ACC112 (cell line): ENCODE data around the gene KHDC3L.

Experiments used
- H2AFZ ChIP-seq: fragments of 200-600 bp; sonication (generic); one replicate; pipeline ENCODE4 v1.6.0; 2017; ENCODE audit warnings: antibody characterized with exemption, low read length; ENCODE audit not compliant: unreplicated experiment
- H3K27ac ChIP-seq: fragments of 200-600 bp; sonication (generic); 2 replicates; pipeline ENCODE4 v1.5.1; 2014; ENCODE audit warnings: low read depth, mild to moderate bottlenecking, antibody characterized with exemption, low read length, moderate library complexity
- H3K27me3 ChIP-seq: fragments of 200-600 bp; sonication (generic); 2 replicates; pipeline ENCODE4 v1.6.1; 2014; ENCODE audit warnings: mild to moderate bottlenecking, antibody characterized with exemption, low read length, moderate library complexity, mixed read lengths; ENCODE audit not compliant: insufficient read depth
- H3K36me3 ChIP-seq: fragments of 200-600 bp; sonication (generic); 2 replicates; pipeline ENCODE4 v1.6.1; 2016; ENCODE audit warnings: mild to moderate bottlenecking, antibody characterized with exemption, low read length, moderate library complexity, mixed read lengths; ENCODE audit not compliant: insufficient read depth
- H3K4me1 ChIP-seq: fragments of 200-600 bp; sonication (generic); one replicate; pipeline ENCODE4 v1.6.1; 2016; ENCODE audit warnings: low read length, mixed read lengths; ENCODE audit not compliant: insufficient read depth, unreplicated experiment, control insufficient read depth
- H3K4me3 ChIP-seq: fragments of 200-600 bp; sonication (generic); 2 replicates; pipeline ENCODE4 v1.5.1; 2014; ENCODE audit warnings: mild to moderate bottlenecking, low read depth, low read length
- H3K79me2 ChIP-seq: fragments of 200-600 bp; sonication (generic); one replicate; pipeline ENCODE4 v1.6.0; 2016; ENCODE audit warnings: low read length; ENCODE audit not compliant: control insufficient read depth, unreplicated experiment, insufficient read depth

Gene KHDC3L

GRCh38 chr6:73362358-73362757, at the start of gene KHDC3L:
Gene KHDC3L (plus strand): TSS chr6:73362658. CDS start chr6:73362730, 72 bp downstream.
- Histone ChIP-seq H3K36me3 (no peaks in the 10 kb centered on the region), H3K4me3 (no peak within 1 kb of the TSS), H3K27ac (no peak within 1 kb of the TSS), H3K27me3 (no peaks in the 10 kb centered on the region), H2AFZ (no peak within 1 kb of the TSS), H3K4me1 (no peaks in the 10 kb centered on the region), H3K79me2 (no peaks in the 10 kb centered on the region)

- Histone ChIP-seq H3K4me3 (peak overlapping the region; percentile 63), H3K27ac (no peak overlapping the region), H3K4me1 (no peaks in the 10 kb centered on the region), H3K27me3 (peaks cover 15% of the 10 kb centered on the region), H3K36me3 (no peaks in the 10 kb centered on the region), H3K79me2 (no peaks in the 10 kb centered on the region), H2AFZ (peak overlapping the region; percentile 48)
Measured at GRCh38 chr6:73314577-73315492, 47.6 kb upstream of the KHDC3L start.

GRCh38 chr6:73323323-73323722, 39.1 kb upstream of the KHDC3L start:
- Histone ChIP-seq H3K79me2 (no peaks in the 10 kb centered on the region), H3K4me3 (no peak overlapping the region)

GRCh38 chr6:73325656-73326055, 36.8 kb upstream of the KHDC3L start:
- Histone ChIP-seq H3K27me3 (no peaks in the 10 kb centered on the region), H3K36me3 (no peaks in the 10 kb centered on the region), H3K4me3 (no peak overlapping the region), H3K79me2 (no peaks in the 10 kb centered on the region), H2AFZ (no peak overlapping the region), H3K27ac (no peak overlapping the region), H3K4me1 (peaks cover 8% of the 10 kb centered on the region)

More at GRCh38 chr6:73323323-73323722, 39.1 kb upstream of the KHDC3L start:
- no peaks in the 10 kb centered on the region for H3K27me3 ChIP-seq
- H3K4me1 ChIP-seq = peaks cover 8% of the 10 kb centered on the region
- H2AFZ ChIP-seq = no peak overlapping the region
- H3K27ac ChIP-seq = no peak overlapping the region
- H3K36me3 ChIP-seq = no peaks in the 10 kb centered on the region

- peak overlapping the region; percentile 60 for H2AFZ ChIP-seq
- H3K4me3 ChIP-seq = no peak overlapping the region
Measured at GRCh38 chr6:73328790-73329189, 33.7 kb upstream of the KHDC3L start.

GRCh38 chr6:73329201-73329600, 33.3 kb upstream of the KHDC3L start:
- Histone ChIP-seq H2AFZ (peak overlapping the region; percentile 60), H3K79me2 (no peaks in the 10 kb centered on the region), H3K27ac (no peak overlapping the region), H3K4me1 (peaks cover 8% of the 10 kb centered on the region), H3K27me3 (no peaks in the 10 kb centered on the region; the same call in 1 of the 2 replicates), H3K36me3 (no peaks in the 10 kb centered on the region), H3K4me3 (no peak overlapping the region)

More at GRCh38 chr6:73328790-73329189, 33.7 kb upstream of the KHDC3L start:
- Histone ChIP-seq H3K36me3 (no peaks in the 10 kb centered on the region), H3K27me3 (no peaks in the 10 kb centered on the region; the same call in 1 of the 2 replicates), H3K27ac (no peak overlapping the region), H3K4me1 (peaks cover 8% of the 10 kb centered on the region), H3K79me2 (no peaks in the 10 kb centered on the region)

GRCh38 chr6:73339340-73339739, 23.1 kb upstream of the KHDC3L start:
- Histone ChIP-seq H3K27me3 (0 out of 2 replicates have a peak, but pooled peaks cover 3% of the 10 kb centered on the region), H3K27ac (no peak overlapping the region), H3K4me1 (no peaks in the 10 kb centered on the region), H3K79me2 (no peaks in the 10 kb centered on the region), H3K4me3 (no peak overlapping the region), H2AFZ (no peak overlapping the region), H3K36me3 (no peaks in the 10 kb centered on the region)

GRCh38 chr6:73340048-73340447, 22.4 kb upstream of the KHDC3L start:
- H2AFZ ChIP-seq = no peak overlapping the region
- no peaks in the 10 kb centered on the region for H3K4me1 ChIP-seq
- no peak overlapping the region for H3K4me3 ChIP-seq
- no peak overlapping the region for H3K27ac ChIP-seq
- H3K27me3 ChIP-seq = 0 out of 2 replicates have a peak, but pooled peaks cover 3% of the 10 kb centered on the region
- no peaks in the 10 kb centered on the region for H3K79me2 ChIP-seq
- H3K36me3 ChIP-seq = no peaks in the 10 kb centered on the region

- H3K27me3 ChIP-seq = 0 out of 2 replicates have a peak, but pooled peaks cover 3% of the 10 kb centered on the region
- no peaks in the 10 kb centered on the region for H3K36me3 ChIP-seq
- no peak overlapping the region for H3K27ac ChIP-seq
- no peaks in the 10 kb centered on the region for H3K4me1 ChIP-seq
- no peak overlapping the region for H2AFZ ChIP-seq
- H3K4me3 ChIP-seq = no peak overlapping the region
- no peaks in the 10 kb centered on the region for H3K79me2 ChIP-seq
Measured at GRCh38 chr6:73341335-73341734, 21.1 kb upstream of the KHDC3L start.

- Histone ChIP-seq H2AFZ (no peak overlapping the region), H3K79me2 (no peaks in the 10 kb centered on the region), H3K4me3 (no peak overlapping the region), H3K4me1 (no peaks in the 10 kb centered on the region), H3K36me3 (no peaks in the 10 kb centered on the region), H3K27ac (no peak overlapping the region), H3K27me3 (peaks cover 9% of the 10 kb centered on the region; the same call in 1 of the 2 replicates)
Measured at GRCh38 chr6:73342174-73342573, 20.3 kb upstream of the KHDC3L start.

GRCh38 chr6:73343164-73343563, 19.3 kb upstream of the KHDC3L start:
- no peak overlapping the region for H2AFZ ChIP-seq
- H3K36me3 ChIP-seq = no peaks in the 10 kb centered on the region
- no peaks in the 10 kb centered on the region for H3K4me1 ChIP-seq
- no peak overlapping the region for H3K27ac ChIP-seq
- peaks cover 11% of the 10 kb centered on the region for H3K27me3 ChIP-seq
- H3K79me2 ChIP-seq = no peaks in the 10 kb centered on the region
- H3K4me3 ChIP-seq = no peak overlapping the region
